Endothelial cell of umbilical vein (primary cell): Measurements from ENCODE around the gene NDUFB6. TPM values are rescaled to one million over a fixed set of nuclear protein-coding genes. Genes with fewer than 3 reads are reported as not detected.
"Not testable (repeated sequence)": the region's sequence is repeated elsewhere in the genome, so short reads cannot be mapped to it uniquely, and the experiment has no call there.

Source experiments
- BruUV-seq: library from RNA; stranded (reverse); fragments of 400-500 nt; replicated peaks from 2 replicates; lab custom pipeline; 2021; lab: Mats Ljungman, UMichigan
- CTCF ChIA-PET: fragments of 300-600, 350-600 bp; sonication (Branson Sonifier 250); formaldehyde crosslinking; loops from one replicate; lab custom pipeline; 2021; ENCODE audit warnings: antibody characterized with exemption, inconsistent platforms; lab: Charles Lee
- POLR2A ChIA-PET: fragments of 300-600, 350-600 bp; sonication (Branson Sonifier 250); formaldehyde crosslinking; loops from one replicate; lab custom pipeline; 2021; ENCODE audit warnings: antibody characterized with exemption, inconsistent platforms; lab: Charles Lee
- DNase-seq: peaks from one replicate; pipeline ENCODE4 v3.0.0-alpha.2; 2011; ENCODE audit warnings: low read depth, low spot score
- FAIRE-seq: peaks from 2 replicates; lab custom pipeline; 2011; peaks lifted over from hg19 to GRCh38; lab: Jason Lieb, UNC
- H2AFZ ChIP-seq: 2 replicates; pipeline ENCODE4 v1.6.0; 2012; ENCODE audit warnings: low read depth, low read length, control low read depth, inconsistent platforms
- H3K27ac ChIP-seq: 2 replicates; pipeline ENCODE4 v1.5.1; 2011; ENCODE audit warnings: low read depth, mild to moderate bottlenecking, control low read depth, low read length, moderate library complexity; ENCODE audit not compliant: insufficient read depth
- H3K27me3 ChIP-seq, 2 experiments: 2 replicates each; pipeline versions ENCODE4 v1.6.0 to v1.6.1; 2011; ENCODE audit warnings: low read length in 2 of 2, mixed read lengths in 1 of 2; ENCODE audit not compliant: control insufficient read depth in 2 of 2, insufficient read depth in 2 of 2
- H3K36me3 ChIP-seq, 2 experiments: 2 replicates in 1 of 2; 3 replicates in 1 of 2; pipeline ENCODE4 v1.5.1; 2011; ENCODE audit warnings: low read length in 2 of 2, mild to moderate bottlenecking in 1 of 2, moderate library complexity in 1 of 2; ENCODE audit not compliant: control insufficient read depth in 2 of 2, insufficient read depth in 2 of 2; ENCODE audit errors: extremely low read depth in 1 of 2
- H3K4me1 ChIP-seq: 3 replicates; pipeline ENCODE4 v1.5.1; 2011; ENCODE audit warnings: mild to moderate bottlenecking, low read length; ENCODE audit not compliant: control insufficient read depth, insufficient read depth; ENCODE audit errors: extremely low read depth
- H3K4me2 ChIP-seq: 2 replicates; pipeline ENCODE4 v1.6.1; 2011; ENCODE audit warnings: low read length, control low read depth, mixed read lengths; ENCODE audit not compliant: insufficient read depth
- H3K4me3 ChIP-seq, 3 experiments: fragments of 200-600 bp in 1 of 3; sonication (generic), shearing (Covaris generic) in 1 of 3; replicated peaks in 1 of 3; 2 replicates each; pipeline ENCODE4 v1.5.1; 2011 to 2016; ENCODE audit warnings: control low read depth in 3 of 3, low read length in 3 of 3, mild to moderate bottlenecking in 2 of 3, inconsistent platforms in 1 of 3, low read depth in 1 of 3, moderate library complexity in 1 of 3; ENCODE audit not compliant: insufficient read depth in 1 of 3
- H3K79me2 ChIP-seq: 2 replicates; pipeline ENCODE4 v1.6.0; 2012; ENCODE audit warnings: low read length, inconsistent platforms; ENCODE audit not compliant: control insufficient read depth, insufficient read depth
- H3K9ac ChIP-seq: replicated peaks from 2 replicates; pipeline ENCODE3; 2011; ENCODE audit warnings: low read length, control low read depth; ENCODE audit not compliant: insufficient read depth; ENCODE audit errors: extremely low read depth
- H3K9me1 ChIP-seq: replicated peaks from 3 replicates; pipeline ENCODE4 v1.6.0; 2011; ENCODE audit warnings: mild to moderate bottlenecking, low read length; ENCODE audit not compliant: control insufficient read depth, insufficient read depth; ENCODE audit errors: extremely low read depth
- H3K9me3 ChIP-seq: replicated peaks from 2 replicates; pipeline ENCODE4 v1.5.1; 2012; ENCODE audit warnings: low read length, inconsistent platforms; ENCODE audit not compliant: control insufficient read depth, insufficient read depth
- H4K20me1 ChIP-seq: replicated peaks from 2 replicates; pipeline ENCODE3; 2011; ENCODE audit warnings: mild to moderate bottlenecking, low read length; ENCODE audit not compliant: control insufficient read depth, insufficient read depth; ENCODE audit errors: extremely low read depth
- EZH2 ChIP-seq: IDR thresholded peaks from 2 replicates; pipeline ENCODE4 v1.6.1; 2012; ENCODE audit warnings: borderline replicate concordance, low read depth, mild to moderate bottlenecking, moderate library complexity, low read length, inconsistent platforms; ENCODE audit not compliant: severe bottlenecking
- FOS ChIP-seq: IDR thresholded peaks from 2 replicates; pipeline ENCODE4 v1.6.1; 2011; ENCODE audit warnings: mild to moderate bottlenecking, low read length, moderate library complexity, borderline replicate concordance; ENCODE audit not compliant: insufficient read depth
- GATA2 ChIP-seq: IDR thresholded peaks from 2 replicates; pipeline ENCODE4 v1.7.0; 2011; ENCODE audit warnings: low read depth, mild to moderate bottlenecking, moderate library complexity, mixed read lengths, low read length; ENCODE audit not compliant: insufficient read length, insufficient read depth
- MYC ChIP-seq: IDR thresholded peaks from one replicate; pipeline ENCODE4 v1.6.1; 2011; ENCODE audit warnings: mild to moderate bottlenecking, low read depth, low read length
- POLR2A ChIP-seq: IDR thresholded peaks from 2 replicates; pipeline ENCODE4 v1.6.1; 2012; ENCODE audit warnings: low read depth, mild to moderate bottlenecking, control low read depth, low read length
- dilution Hi-C: fragments of 300-500 bp; cut with MboI; formaldehyde crosslinking; loops from one replicate; pipeline ENCODE4 v1.15.0; 2019; ENCODE audit warnings: low sequenced_read_pairs; ENCODE audit not compliant: extremely low pct_ligation_motif_present
- intact Hi-C: fragments of 100-400 bp; cut with micrococcal nuclease; formaldehyde crosslinking; loops from one replicate; pipeline ENCODE4 v1.10.0; 2022
- polyA plus RNA-seq, 4 experiments: library from polyadenylated mRNA; depleted of rRNA in 3 of 4; stranded (reverse) in 3 of 4; unstranded in 1 of 4; fragments of >200 nt; gene quantifications; 2 replicates each; pipeline versions ENCODE4 v1.2.1 to v1.2.3, GENCODE V29; 2011 to 2012; ENCODE audit warnings: missing spikeins in 1 of 4
- total RNA-seq: library from RNA; stranded (reverse); gene quantifications from 2 replicates; pipeline ENCODE4 v1.2.3, GENCODE V29; 2021

The NDUFB6 gene
- total and polyA plus RNA-seq, 2 donors (not counting 3 experiments of a cell fraction or from before 2014, with no cell fraction given) = 53.5 to 59.2 TPM

DNA sequence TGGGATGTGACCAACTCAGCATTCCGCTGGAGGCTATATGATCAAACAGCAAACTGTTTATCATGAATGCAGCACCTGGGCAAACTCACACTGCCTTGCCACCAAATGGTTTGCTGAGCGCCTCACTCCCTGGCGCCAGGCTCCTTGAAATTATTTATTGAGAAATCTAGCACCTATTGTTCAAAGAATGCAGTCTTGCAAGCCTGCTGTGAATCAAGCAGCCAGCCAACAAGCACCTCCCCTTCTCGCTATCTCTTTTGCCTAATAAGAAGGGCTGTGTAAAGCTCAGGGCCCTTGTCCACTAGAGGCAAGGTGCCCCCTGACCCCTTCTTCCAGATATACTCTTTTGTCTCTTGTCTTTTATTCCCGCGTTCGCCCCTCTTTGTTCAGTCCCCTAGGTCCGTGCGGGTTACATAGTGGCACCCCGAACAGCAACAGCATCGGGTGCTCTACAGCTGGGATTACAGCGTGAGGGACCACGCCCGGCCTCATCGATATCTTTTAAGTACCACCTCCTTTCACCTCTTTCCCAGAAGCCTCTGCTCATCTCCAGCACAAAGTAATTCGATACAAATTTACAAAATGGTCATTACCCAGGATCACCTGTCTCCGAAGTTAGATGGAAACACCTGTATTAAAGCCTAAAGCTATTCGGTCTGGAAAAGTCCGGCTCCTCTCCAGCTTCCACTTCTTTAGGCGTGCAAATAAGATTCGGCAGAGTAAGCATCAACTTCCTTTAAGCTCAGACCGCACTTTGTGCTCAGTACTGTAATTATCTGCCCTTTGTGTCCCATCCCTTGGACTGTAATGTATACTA lies 47.9 kb downstream of the NDUFB6 start:
- H3K9me1 ChIP-seq = no peaks in the 10 kb centered on the region
- no peaks in the 10 kb centered on the region for H3K36me3 ChIP-seq
- H3K9me3 ChIP-seq = no peaks in the 10 kb centered on the region
- peak overlapping the region; percentile 78 to 88 (median 83) for H3K4me3 ChIP-seq
- intact Hi-C loops = no loop called here
- BruUV-seq = no TSS peak
- H2AFZ ChIP-seq = peak overlapping the region; percentile 73
- peak overlapping the region; percentile 62 for H3K9ac ChIP-seq
- no peak for DNase-seq
- H3K79me2 ChIP-seq = peaks cover 30% of the 10 kb centered on the region
- peak overlapping the region; percentile 85 for H3K4me2 ChIP-seq
- no peaks in the 10 kb centered on the region for H4K20me1 ChIP-seq
- H3K4me1 ChIP-seq = peaks cover 15% of the 10 kb centered on the region
- TF ChIP-seq FOS (no peak), MYC (no peak), POLR2A (no peak), EZH2 (no peak), GATA2 (no peak)
- peak overlapping the region; percentile 59 for H3K27ac ChIP-seq
- ChIA-PET POLR2A (interaction anchor here (1.0 to 2.9 kb wide), 6 partner anchors 21 to 500 kb away, joined by 3 to 17 read pairs (median 6); partner anchors contain the start of gene DNAJA1), CTCF (interaction anchor here (0.7 to 4.9 kb wide), 19 partner anchors 10 to 499 kb away, joined by 3 to 172 read pairs (median 11); partner anchors contain the start of gene ACO1)
- FAIRE-seq = peak; percentile 59
- H3K27me3 ChIP-seq = no peaks in the 10 kb centered on the region
- dilution Hi-C loops = no loop called here

DNA sequence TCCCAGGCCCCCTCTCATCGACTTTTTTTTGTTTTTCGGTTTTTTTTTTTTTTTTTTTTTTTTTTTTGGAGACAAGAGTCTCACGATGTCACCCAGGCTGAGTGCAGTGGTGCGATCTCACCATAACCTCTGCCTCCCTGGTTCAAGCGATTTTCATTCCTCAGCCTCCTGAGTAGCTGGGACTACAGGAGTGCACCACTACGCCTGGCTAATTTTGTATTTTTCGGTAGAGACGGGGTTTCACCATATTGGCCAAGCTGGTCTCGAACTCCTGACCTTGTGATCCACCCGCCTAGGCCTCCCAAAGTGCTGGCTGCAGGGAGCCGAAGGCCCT lies 48.4 kb downstream of the NDUFB6 start:
- H3K9me1 ChIP-seq, dilution Hi-C loops, FAIRE-seq, intact Hi-C loops, H4K20me1 ChIP-seq, H3K9me3 ChIP-seq, H2AFZ ChIP-seq, H3K36me3 ChIP-seq, H3K27me3 ChIP-seq, H3K9ac ChIP-seq, DNase-seq, H3K27ac ChIP-seq, BruUV-seq, H3K4me3 ChIP-seq: not testable (repeated sequence)
- ChIA-PET CTCF (interaction anchor here (2.5 to 4.9 kb wide), 4 partner anchors 17 to 146 kb away, joined by 8 to 172 read pairs (median 22); no protein-coding TSS in a partner anchor), POLR2A (interaction anchor here (2.9 kb wide), 1 partner anchor 145 kb away, joined by 15 read pairs; no protein-coding TSS in a partner anchor)
- H3K79me2 ChIP-seq = peaks cover 30% of the 10 kb centered on the region
- peaks cover 15% of the 10 kb centered on the region for H3K4me1 ChIP-seq
- peak overlapping the region; percentile 85 for H3K4me2 ChIP-seq
